GM18861 (cell line): ENCODE measurements around the gene L3MBTL2.

Experiments
- ATAC-seq: cut with Tn5 transposase; IDR thresholded peaks from one replicate; pipeline ENCODE4 v1.9.1; 2021; ENCODE audit not compliant: unreplicated experiment

Gene L3MBTL2

DNA sequence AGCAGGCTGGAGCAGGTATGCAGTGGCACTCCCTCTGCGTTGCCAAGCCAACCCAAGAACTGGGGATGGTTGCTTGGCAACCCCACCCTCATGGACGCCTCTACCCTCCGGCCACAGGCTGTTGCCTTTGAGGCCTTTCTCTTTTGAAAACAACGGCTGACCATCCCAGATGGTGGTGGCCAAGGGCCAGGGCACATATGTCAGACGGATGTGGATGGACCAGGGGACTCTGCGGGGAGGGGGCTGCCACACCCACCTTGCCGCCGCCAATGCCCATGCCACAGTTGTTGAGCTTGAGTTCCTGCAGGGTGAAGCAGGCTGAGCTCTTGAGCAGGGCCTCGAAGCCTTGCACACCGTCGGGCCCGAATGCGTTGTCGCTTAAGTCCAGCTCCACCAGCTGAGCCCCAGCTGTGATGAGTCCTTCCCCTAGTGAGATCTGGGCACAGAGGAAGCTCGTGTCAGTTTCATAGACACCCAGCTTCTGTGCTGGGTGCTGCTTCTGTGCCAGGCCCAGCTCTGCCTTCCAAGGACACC is 59.4 kb downstream of the L3MBTL2 start:
- ATAC-seq: no peak

DNA sequence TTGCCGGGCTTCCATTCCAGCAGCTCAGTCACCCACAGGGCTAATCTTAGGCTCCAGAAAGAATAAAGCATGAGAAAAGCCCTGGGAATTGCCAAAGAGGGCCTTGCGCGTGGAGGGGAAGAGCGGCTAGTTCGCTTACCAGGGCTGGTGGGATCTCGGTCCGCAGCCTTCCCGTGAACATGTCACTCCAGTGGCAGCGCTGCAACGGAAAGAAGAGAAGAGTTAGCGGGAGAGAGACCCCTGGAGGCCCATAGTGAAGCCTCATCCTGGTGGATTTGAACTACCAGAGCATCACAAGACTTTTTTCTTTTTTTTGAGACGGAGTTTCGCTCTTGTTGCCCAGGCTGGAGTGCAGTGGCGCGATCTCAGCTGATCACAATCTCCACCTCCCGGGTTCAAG is 62.8 kb downstream of the L3MBTL2 start:
- no peak for ATAC-seq

DNA sequence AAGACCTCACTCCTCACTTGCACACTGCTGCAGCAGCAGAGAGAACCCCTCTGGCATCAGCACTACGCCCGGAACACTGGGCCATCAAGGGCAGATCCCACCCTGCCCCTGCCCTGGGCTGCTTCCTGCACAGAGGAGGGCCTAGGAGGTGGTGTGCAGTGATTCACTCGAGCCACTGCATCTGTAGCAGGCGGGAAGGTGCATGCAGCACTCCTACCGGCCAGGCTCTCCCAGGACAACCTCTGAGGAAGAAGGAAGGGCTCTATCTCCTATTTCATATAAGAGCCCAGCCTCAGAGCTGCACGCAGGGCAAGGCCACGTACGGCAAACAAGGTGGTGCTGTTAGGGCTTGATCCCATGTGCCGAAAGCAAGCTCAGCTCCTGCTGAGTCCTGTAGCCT is 66.7 kb downstream of the L3MBTL2 start:
- no peak for ATAC-seq

DNA sequence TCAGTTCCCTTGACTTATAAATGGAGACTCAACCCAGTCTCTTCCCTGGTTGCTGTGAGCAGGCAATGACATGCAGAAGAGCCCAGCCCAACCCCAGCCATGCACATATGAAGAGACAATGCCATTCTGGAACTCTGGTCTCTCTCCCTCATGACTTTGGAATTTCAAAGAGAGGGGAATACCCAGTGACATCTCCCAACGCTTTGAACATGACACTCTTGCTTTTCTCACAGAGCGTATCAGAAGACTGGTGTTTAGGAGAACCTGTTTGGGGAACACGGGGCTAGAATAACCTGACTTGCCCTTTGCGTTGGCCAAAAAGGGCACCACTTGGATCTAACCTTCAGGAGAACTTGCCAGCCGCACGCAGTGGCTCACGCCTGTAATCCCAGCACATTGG is 68.0 kb downstream of the L3MBTL2 start:
- no peak for ATAC-seq

DNA sequence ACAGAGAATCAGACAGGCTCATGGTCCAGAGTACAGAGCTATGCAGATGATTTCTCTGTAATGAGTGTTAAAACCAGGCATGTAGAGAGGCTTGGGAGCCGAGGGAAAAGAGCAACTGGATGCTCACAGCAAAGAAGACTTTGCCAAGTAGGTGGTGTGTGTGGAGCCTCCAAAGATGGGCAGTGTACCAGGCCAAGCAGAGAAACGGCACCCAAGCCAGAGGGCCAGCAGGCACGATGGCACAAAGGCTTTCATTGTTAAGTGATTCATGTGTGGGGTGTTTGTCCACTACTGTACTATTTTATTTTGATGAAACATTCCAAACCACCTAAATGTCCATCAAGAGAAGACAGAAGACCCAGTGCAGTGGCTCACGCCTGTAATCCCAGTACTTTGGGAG is 69.7 kb downstream of the L3MBTL2 start:
- ATAC-seq: no peak

DNA sequence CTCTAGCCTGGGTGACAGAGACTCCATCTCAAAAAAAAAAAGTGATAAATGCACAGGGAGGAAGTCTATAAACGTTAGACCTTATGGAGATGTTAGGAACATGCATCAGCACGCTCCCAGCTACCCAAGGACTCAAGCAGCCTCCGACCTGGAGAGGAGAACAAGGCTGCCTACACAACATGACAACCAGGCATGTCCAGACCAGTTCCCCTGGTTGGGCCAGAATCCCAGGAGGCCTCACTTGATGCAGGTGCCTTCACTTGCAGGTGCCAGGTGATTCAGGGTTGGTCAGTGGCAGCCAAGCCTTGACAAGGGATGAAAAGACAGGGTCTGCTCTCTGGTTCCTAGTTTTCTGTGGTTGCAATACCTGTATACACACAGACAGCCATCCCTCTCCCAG is 75.0 kb downstream of the L3MBTL2 start:
- ATAC-seq: no peak

DNA sequence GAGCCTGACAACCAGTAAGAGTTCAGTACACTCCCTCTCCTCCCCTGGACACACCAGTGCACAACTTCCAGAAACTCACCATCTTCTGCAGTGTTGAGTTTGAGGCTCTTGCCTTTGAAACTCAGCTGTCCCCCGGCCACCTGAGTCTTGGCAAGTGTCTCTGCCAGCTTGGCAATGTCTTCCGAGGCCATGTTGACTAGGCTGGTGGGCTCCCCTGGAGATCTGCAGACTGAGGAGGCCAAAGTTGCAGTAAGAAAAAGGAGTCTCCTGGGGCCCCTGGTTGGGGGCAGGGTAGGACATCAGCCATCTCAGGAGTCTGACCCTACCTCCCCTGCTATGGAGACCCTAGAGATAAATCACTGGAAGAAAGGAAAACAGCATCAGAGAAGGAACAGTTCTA is 75.7 kb downstream of the L3MBTL2 start:
- ATAC-seq: no peak
